ENCODE measurements around the gene DCLK1.

GRCh38 chr13:36143738-36144137 is 12.6 kb upstream of the DCLK1 start:
- no peak for TF ChIP-seq CTCF (conservative IDR thresholded peaks at IDR 0.05; ENCODE audit: low read length)
- TF ChIP-seq EZH2phosphoT487 (IDR thresholded peaks at IDR 0.05; ENCODE audit: borderline replicate concordance), result no peak

Measured in Loucy (cell line).